Transverse colon (tissue), 3 donors: Measurements from ENCODE around the gene MGAT5.

Experiments
- EP300 ChIP-seq: sonication (generic); formaldehyde crosslinking; IDR thresholded peaks from one replicate; pipeline ENCODE4 v1.6.1; 2017; ENCODE audit warnings: antibody characterized with exemption, low read depth
- TF ChIP-seq, protein P1 (sequence below), 5 experiments: fragments of 200-600 bp in 3 of 5; fragments of 450-650 bp in 2 of 5; sonication (generic) in 3 of 5; IDR thresholded peaks; 1 replicate in 2 of 5; 2 replicates in 3 of 5; pipeline ENCODE4 v1.5.1; 2016 to 2017; ENCODE audit warnings: antibody characterized with exemption in 5 of 5, inconsistent platforms in 3 of 5, mild to moderate bottlenecking in 2 of 5, moderate library complexity in 1 of 5

DNA sequence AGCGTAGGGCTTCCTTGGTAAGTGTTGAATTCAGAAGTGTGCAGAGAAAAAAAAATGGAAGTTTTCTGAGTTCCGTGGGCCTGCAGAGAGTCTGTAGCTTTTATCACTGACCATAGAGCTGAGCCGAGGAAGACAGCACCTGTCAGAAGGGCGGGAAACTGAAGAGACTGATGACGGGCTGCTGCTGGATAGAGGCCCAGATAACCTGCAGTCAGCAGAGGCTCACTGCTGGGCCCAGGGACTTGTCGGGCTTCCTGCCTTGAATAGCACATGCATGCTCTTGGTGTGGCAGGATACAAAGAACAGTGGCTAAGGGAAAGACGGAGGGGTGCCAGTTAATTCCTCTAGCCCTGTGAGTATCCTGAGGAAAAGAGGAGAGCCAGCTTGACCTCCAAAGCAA, 166.4 kb downstream of the MGAT5 start:
- TF ChIP-seq, protein P1, sequence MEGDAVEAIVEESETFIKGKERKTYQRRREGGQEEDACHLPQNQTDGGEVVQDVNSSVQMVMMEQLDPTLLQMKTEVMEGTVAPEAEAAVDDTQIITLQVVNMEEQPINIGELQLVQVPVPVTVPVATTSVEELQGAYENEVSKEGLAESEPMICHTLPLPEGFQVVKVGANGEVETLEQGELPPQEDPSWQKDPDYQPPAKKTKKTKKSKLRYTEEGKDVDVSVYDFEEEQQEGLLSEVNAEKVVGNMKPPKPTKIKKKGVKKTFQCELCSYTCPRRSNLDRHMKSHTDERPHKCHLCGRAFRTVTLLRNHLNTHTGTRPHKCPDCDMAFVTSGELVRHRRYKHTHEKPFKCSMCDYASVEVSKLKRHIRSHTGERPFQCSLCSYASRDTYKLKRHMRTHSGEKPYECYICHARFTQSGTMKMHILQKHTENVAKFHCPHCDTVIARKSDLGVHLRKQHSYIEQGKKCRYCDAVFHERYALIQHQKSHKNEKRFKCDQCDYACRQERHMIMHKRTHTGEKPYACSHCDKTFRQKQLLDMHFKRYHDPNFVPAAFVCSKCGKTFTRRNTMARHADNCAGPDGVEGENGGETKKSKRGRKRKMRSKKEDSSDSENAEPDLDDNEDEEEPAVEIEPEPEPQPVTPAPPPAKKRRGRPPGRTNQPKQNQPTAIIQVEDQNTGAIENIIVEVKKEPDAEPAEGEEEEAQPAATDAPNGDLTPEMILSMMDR (IDR thresholded peaks at IDR 0.05): no peak
- TF ChIP-seq EP300: no peak
